ENCODE data around the gene TTC24.

- TF ChIP-seq EZH2 (IDR thresholded peaks at IDR 0.05; ENCODE audit: borderline replicate concordance, low read length) (no peak), CTCF (conservative IDR thresholded peaks at IDR 0.05 in 1 of 2, IDR thresholded peaks at IDR 0.05 in 1 of 2; ENCODE audit: extremely low read depth in 1 of 2, insufficient read depth in 1 of 2, low read depth in 1 of 2, low read length in 2 of 2) (no peak)
These were observed 23.2 kb upstream of the TTC24 start for GRCh38 chr1:156556354-156556753.
